DMS153 treated with DMSO at 0.1 percent for 48 hours (cell line): ENCODE data around the gene CAMK2G.

Experiments used
- DNase-seq: peaks from one replicate; lab custom pipeline; 2025; ENCODE audit not compliant: unreplicated experiment; lab: John Stamatoyannopoulos, UW

The CAMK2G gene

DNA sequence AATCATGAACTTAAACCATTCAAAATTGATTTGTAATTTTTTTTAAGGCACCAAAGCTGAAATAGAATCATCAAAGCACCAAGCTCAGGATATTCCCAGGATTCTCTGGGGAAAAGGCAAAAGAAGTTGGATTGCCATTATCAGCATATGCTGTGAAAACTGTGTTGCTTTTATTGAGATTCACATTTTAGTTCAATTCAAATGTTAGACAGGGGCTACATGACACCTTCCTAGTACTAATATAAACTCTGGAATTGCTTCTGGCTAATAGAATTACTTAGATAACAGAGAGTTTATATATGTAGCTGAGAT lies 58.7 kb downstream of the CAMK2G start:
- DNase-seq: no peak

DNA sequence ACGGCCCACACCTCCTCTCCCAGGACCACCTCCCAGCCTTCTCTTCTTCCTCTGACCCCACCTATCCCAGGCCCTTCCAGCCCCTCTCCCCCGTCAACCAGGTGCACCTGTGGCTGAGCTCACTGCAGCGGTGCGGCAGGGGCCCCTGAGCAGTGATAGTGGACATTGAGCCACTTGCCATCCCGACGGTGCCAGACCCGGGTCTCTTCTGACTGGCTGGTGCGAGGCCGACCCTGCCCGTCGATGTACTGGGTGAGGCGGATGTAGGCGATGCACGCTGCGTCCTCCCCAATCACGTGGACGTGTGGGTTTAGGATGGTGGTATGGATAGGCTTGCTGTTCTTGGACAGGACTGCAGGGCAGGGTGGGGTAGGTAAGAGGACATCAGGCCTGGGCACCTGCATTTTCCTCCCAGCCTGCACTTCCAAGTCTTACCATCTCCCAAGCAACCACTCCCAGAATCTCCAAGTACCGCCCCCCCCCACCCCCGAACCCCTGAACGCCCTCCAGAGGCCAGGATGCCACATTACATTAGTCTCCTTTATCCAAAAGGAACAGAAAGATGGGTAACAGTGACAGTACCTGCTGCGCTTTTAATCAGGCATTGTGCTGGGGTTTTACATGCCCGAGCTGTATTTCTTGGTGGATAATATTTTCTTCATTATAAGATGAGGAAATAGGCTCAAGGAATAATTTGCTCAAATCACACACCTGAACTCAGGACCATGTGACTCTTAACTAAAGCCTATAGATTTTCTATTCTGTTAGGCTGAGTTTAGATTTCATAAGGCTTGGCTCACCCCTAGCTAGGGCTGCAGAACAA lies 59.2 kb downstream of the CAMK2G start:
- no peak for DNase-seq

DNA sequence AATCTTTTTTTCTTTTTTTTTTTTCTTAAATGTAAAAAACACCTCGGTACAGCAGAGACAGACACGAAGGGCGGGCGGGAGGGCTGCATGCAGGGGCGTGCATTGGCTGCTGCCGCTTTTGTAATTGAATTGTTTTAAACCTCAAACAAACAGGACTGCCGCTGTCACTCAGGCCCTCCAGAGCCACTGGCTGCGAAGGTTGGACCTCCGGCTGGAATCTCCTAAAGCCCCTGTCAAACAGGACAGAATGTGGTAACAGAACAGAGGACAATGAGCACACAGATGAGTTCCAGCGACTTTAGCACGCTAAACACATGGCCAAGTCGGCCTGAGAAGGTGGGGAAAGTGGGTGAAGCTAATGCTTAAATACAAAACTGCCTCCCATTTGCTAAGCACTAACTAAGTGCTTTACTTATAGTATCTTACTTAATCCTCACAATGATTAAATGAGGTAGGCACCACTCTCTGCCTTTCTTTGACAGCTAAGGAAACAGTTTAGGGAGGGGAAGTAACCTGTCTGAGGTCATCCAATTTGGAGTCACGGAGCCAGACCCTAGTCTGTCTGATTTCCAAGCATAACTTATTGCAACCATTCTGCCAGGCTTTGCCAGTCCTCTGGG lies 60.0 kb downstream of the CAMK2G start:
- DNase-seq: no peak

DNA sequence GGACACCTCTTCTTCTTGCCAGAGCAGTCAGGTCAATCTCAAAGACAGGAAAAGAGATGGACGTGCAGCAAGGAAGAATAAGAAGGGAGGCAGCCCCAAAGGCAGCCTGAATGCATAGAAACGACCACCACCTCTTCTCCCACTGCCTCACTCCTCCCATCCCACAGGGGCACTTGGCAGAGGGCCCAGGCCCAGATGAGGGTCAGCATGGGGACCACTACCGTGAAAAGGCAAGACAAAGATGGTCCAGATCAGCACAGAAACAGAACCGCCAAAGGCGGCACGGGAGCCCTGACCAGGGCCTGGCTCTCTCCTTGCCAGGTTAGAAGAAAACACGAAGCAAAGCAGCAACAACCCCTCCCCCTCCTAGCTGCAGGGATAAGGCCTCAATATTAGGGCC lies 61.0 kb downstream of the CAMK2G start:
- DNase-seq: no peak

DNA sequence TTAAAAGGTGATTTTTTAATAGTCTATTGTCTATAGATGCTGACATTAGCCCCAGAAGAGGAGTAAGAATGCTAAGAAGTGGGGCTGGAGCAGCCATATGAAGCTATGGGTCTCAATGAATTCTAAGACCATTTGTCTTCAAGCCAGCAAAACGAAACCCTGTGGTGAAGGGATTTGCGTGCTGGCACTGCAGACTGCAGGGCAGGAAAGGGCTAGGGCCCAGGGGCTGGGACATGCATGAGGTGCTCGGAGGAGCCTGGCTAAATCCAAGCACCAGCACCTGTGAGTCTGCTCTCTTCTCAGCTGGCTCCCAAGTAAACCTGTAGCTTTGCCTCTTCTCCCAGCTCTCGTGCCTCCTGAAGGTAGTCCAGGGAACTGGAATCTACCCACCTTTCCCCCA lies 61.7 kb downstream of the CAMK2G start:
- no peak for DNase-seq

DNA sequence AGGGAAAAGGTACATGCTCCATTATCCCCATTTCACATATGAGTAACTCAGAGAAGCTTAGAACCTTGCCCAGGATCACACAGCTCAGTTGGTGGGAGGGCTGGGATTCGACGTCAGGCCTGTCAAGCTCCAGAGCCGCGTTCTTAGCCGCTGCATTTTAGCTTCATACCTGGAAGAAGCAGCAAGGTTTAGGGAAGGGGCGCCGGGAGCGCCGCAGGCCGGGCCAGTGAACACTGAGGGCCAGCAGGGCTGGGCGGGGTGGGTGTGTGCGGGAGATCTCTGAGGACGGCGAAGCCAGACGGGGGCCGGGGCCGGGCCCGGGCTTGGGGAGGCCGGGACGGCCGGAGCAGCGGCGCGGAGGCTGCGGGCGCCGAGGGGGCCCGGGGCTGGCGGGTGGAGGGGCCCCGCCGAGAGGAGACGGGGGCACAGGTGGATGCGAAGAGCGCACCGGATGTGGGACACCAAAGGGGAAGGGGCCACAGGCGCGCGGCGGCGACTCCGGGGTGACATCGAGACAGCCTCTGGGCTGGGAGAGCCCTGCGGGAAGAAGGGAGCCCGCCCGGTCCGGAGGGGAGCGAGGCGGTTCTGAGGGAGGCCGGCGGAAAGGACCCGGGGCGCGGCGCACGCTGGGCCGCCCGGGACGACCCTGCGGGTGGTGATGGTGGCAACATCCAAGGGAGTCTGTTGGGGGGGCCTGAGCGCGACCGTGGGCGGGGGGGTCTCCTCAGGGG lies 63.5 kb downstream of the CAMK2G start:
- DNase-seq: no peak

DNA sequence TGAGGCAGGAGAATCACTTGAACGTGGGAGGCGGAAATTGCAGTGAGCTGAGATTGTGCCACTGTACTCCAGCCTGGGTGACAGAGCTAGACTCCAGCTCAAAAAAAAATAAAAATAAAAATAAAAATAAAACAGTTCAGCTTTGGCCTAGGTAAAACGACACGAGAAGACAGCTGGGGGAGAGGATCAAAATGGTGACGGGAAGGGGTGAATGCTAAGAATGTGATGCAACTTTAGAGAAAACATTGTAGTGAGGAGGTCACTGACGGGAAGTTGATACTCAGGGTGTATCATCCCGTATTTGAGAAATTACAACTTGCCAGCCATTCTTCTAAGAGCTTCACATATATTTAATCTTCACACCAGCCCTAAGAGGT lies 64.0 kb downstream of the CAMK2G start:
- DNase-seq: no peak

DNA sequence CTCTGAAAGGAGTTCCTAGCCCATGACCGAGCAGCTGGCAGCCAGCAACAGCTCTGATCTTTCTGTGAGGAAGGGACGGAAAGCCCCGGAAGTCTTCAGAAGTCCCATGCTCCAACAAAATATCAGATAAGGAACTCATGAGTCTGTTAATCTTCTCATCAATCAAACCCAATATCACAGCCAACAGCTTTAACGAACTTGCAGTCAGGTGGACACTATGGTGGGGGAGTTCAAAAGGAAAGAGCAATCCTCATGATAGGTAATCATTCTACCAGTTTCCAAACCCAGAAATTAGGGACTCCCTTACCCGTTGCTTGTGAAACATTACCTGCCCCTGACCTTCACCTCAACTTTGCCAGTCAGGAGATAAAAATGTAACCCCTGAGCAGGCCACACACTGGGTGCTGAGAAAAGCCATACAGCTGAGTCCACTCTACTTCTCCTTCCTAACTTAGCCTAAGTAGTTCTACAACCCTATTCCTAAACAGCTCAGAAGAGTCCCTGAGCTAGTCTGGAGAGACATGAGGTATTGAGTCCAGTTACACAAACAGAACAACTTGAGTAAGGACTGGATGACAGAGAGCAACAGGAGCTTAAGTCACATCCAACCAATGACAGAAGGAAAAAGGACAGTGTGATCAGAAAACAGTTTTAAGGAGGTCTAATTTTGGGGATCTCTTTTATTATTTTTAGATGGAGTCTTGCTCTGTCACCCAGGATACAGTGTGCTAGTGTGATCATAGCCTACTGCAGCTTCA lies 65.1 kb downstream of the CAMK2G start:
- no peak for DNase-seq

DNA sequence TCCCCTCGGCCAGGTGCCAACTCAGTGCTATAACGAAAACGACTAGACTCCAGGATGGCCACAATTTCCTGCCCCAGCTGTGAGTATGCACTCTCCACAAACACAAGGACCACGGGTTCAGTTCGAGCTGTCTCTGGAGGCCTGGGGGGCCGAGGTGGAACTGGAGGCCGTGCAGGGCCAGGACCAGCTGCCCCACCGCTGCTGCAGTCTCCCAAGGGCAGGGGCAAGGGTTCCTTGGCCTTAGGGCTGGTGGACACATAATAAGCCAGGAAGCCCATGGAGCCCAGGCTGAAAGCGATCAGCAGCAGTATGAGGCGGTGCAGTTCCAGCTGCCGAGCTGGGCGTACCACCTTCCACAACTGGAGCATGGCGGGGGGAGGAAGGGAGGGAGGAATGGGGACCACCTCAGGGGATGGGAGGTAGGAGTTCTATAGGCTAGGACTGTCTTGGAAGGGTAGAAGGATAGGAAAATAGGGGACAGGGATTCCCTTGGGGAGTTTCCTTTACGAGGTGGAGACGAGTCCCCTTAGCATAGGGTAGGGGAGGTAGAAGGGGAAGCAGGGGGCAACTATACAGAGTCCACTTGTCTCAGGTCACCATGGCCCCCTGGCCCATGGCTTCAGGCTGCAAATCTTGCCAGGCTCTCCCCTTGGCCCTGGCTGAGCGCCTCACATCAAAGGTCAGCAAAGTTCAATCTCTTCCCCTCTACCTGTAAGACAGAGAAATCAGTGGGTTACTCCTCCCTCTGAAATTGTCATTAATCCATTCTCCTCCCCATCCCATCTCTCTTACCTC lies 66.1 kb downstream of the CAMK2G start:
- DNase-seq: no peak

DNA sequence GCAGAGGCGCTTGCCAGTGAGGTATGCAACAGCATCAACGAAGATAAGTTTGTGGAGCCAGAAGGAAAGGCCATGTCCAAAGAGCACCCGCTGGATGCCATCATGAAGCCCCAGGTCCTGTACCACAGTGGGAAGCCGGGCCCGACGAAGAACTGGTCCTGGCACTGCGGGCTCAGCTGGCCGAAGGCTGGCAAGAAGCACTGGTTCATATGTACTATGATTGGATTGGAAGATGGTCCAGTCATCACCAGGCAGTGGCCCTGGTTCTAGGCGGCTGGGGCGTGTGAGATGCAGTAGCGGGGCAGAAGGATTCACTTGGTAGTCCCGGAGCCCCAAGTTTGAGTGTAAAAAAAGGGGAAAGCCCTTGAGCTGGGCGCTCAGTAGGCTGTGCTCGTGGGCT lies 66.9 kb downstream of the CAMK2G start:
- no peak for DNase-seq

DNA sequence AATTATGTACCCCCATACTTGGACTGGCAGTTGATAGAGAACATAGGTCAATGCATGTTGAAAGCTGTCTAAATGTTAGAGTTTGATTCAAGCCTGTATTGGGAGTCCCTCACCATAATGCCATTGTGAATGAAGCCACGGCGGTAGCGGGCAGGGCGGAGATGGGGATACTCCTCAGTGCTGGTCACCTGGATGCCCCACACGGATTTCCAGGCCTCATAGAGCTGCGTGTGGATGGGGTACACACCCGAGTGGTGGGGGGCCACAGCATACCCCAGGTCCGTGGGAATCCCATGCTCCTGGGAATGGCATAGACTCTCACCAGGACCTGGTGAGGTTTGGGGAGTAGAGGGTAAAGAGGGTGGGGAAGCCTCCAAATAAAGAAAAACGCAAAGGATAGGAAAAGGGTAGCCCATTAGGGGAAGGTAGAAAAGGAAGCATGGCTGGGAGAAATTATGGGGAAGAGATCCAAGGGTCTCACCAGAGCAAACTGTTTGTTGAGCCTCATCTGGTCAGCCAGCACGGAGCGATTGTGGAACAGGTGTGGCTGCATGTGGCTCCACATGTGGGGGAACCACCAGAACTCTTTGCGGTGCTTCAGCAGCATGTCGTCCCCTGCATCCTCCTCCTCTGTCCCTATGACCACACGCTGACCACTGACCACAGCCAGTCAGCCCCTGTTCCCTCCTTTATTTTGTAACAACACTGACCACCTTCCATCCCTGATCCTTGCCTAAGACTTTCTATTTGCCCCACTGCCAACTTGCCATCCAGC lies 68.0 kb downstream of the CAMK2G start:
- DNase-seq: no peak

DNA sequence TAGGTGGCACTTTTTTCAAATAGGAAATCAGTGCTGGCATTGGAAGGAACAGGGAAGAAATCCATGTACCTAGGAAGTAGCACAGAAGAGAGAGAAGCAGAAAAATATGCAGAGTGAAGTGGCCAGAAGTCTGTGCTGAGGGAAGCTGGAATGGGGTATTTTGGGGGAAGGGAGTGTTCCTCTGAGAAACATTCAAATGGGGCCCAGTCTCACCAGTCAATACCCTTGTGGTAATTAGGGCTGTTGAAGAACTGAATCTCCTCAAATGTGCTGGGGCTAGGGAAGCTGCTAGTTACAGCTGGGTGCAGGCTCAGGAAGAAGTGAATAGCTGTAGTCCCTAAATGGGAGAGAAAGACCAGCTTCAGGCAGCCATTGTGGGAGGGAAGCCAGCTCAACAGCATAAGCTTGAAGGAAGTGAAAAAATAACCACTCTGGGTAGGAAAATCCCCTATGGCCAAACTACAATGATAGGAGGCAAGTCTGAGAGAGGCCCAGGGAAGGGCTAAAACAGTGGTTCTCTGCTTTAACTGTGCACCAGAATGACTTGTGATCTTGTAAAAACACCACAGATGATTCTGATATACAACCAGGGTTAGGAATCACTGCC lies 70.6 kb downstream of the CAMK2G start:
- no peak for DNase-seq

DNA sequence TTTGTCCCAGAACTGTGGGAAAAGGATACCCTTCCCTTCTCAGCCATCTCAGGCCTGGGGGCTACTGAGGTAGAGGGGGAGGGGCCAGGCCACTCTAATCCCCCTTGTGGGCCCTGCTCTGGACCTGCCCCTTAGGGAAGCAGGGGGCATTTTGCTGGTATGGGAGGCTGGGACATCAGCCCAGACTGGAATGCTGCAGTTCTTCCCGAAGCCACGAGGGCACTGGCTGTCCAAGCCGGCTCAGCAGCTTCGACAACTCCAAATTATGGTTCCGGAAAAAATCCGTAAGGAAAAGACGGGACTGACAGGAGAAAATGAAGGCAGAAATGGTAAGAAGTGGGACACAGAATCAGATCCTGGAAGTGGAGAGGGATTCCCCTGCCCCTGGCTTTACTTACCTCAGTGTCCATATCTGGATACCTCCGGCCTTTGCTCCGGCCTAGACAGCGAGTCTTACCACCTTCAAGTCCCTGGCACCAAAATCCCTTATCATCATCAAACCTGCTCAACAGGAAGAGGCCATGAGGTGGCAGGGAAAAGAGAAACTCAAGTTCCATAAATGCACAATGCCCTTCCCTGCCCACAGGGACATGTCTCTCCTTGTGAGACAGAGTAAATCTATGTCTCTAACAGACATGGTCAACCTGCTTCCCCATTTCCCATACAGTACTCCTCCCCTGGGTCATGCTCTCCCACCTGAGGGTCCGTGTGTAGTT lies 71.9 kb downstream of the CAMK2G start:
- no peak for DNase-seq

DNA sequence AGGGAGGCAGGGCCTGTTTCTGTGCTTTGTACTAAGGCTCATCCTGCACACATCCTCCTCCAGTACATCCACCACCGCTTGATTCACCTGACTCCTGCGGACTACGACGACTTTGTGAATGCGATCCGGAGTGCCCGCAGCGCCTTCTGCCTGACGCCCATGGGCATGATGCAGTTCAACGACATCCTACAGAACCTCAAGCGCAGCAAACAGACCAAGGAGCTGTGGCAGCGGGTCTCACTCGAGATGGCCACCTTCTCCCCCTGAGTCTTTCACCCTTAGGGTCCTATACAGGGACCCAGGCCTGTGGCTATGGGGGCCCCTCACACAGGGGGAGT lies 73.1 kb downstream of the CAMK2G start:
- DNase-seq: no peak

DNA sequence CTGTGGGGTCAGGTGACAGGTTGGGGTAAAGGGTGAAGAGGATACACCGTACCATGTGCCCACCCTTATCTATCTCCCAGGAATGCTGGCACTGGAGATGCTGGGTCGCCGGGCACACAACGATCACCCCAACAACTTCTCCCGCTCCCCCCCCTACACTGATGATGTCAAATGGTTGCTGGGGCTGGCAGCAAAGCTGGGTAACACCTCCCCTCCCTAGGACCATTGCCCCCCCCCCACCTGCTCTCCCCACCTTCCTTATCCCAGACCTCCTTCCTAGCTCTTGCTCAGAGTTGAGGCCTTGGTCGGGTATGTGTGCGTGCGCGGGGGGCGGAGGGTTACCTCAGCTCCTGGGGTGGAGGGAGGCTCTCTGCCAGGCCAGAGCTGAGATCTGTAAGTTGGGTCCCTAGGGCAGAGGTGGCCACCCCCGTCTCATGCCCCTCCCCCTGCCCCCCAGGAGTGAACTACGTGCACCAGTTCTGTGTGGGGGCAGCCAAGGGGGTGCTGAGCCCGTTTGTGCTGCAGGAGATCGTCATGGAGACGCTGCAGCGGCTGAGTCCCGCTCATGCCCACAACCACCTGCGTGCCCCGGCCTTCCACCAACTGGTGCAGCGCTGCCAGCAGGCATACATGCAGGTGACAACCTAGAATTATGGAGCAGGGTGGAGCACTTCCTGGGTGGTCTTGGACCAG lies 73.6 kb downstream of the CAMK2G start:
- no peak for DNase-seq

DNA sequence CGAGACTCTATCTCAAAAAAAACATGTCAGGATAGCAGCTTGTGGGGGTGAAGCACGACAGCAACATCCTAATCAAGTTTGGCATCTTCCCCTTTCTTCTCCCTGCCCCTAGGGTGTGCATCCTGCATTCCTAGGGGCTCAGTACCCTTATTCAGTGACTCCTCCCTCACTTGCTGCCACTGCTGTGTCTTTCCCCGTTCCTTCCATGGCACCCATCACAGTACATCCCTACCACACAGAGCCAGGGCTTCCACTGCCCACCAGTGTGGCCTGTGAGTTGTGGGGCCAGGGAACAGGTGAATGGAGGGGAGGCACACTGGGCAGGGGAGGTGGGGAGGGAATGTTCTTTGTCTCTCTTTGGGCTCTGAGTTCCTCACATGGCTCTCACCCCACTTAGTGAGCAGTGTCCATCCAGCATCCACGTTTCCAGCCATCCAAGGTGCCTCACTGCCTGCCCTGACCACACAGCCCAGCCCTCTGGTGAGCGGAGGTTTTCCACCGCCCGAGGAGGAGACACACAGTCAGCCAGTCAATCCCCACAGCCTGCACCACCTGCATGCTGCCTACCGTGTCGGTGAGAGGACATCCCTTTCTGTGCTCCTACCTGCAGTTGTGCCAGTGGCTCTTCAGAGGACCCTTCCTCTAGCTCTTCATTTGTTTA lies 74.3 kb downstream of the CAMK2G start:
- no peak for DNase-seq

DNA sequence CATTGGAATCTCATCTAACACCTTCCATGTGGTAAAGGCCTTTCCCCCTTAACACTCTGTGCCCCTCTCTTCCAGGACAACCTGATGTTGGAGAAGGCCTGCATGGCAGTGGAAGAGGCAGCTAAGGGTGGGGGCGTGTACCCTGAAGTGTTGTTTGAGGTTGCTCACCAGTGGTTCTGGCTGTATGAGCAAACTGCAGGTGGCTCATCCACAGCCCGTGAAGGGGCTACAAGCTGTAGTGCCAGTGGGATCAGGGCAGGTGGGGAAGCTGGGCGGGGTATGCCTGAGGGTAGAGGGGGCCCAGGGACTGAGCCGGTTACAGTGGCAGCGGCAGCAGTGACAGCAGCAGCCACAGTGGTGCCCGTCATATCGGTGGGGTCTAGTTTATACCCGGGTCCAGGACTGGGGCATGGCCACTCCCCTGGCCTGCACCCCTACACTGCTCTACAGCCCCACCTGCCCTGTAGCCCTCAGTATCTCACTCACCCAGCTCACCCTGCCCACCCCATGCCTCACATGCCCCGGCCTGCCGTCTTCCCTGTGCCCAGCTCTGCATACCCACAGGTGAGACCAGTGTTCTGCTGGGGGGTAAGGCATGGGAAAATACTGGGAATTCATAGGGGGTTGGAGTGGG lies 75.3 kb downstream of the CAMK2G start:
- DNase-seq: no peak

DNA sequence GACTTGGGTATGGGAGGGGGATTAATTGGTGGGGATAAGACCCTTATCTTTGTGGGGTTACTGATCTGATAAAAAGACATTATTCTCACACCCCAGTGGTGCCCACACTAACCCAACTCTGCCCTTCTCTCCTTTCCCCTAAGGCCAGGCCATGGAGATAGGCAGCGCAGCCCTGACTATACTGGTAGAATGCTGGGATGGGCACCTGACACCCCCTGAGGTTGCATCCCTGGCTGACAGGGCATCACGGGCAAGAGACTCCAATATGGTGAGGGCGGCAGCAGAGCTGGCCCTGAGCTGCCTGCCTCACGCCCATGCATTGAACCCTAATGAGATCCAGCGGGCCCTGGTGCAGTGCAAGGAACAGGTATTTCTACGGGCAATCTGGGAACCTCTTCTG lies 76.3 kb downstream of the CAMK2G start:
- DNase-seq: no peak
